GM18511 (cell line): Measurements from ENCODE around the gene DPYSL5.
A peak's percentile ranks its signal among the peaks of the same experiment; 100 is the strongest.

Experiments used
- ATAC-seq: cut with Tn5 transposase; IDR thresholded peaks from one replicate; pipeline ENCODE4 v1.9.1; 2021; ENCODE audit warnings: mild to moderate bottlenecking, moderate library complexity; ENCODE audit not compliant: unreplicated experiment

DPYSL5 gene

GRCh38 chr2:26898480-26899078 is 50.6 kb downstream of the DPYSL5 start:
- ATAC-seq, result no peak

GRCh38 chr2:26899500-26900164 is 51.7 kb downstream of the DPYSL5 start:
- ATAC-seq, result no peak

GRCh38 chr2:26900831-26901321 is 52.9 kb downstream of the DPYSL5 start:
- ATAC-seq, result no peak

GRCh38 chr2:26901326-26902183 is 53.6 kb downstream of the DPYSL5 start:
- no peak for ATAC-seq

GRCh38 chr2:26903676-26904075 is 55.7 kb downstream of the DPYSL5 start:
- ATAC-seq, result no peak

GRCh38 chr2:26904839-26905238 is 56.9 kb downstream of the DPYSL5 start:
- peak; percentile 78 for ATAC-seq

GRCh38 chr2:26905341-26906198 is 57.6 kb downstream of the DPYSL5 start:
- ATAC-seq, result no peak

- ATAC-seq, result no peak
Observed at GRCh38 chr2:26907416-26907815, 59.5 kb downstream of the DPYSL5 start.

GRCh38 chr2:26910176-26910575 is 62.2 kb downstream of the DPYSL5 start:
- no peak for ATAC-seq

- no peak for ATAC-seq
Observed at GRCh38 chr2:26911911-26912861, 64.3 kb downstream of the DPYSL5 start.

- ATAC-seq, result no peak
Observed at GRCh38 chr2:26913606-26913998, 65.7 kb downstream of the DPYSL5 start.

- ATAC-seq, result no peak
Observed at GRCh38 chr2:26913999-26914658, 66.2 kb downstream of the DPYSL5 start.

GRCh38 chr2:26914659-26915310 is 66.9 kb downstream of the DPYSL5 start:
- no peak for ATAC-seq

GRCh38 chr2:26915316-26915715 is 67.4 kb downstream of the DPYSL5 start:
- ATAC-seq, result no peak

- no peak for ATAC-seq
Observed at GRCh38 chr2:26916128-26916692, 68.3 kb downstream of the DPYSL5 start.

GRCh38 chr2:26917135-26917836 is 69.4 kb downstream of the DPYSL5 start:
- ATAC-seq, result no peak

GRCh38 chr2:26921323-26921722 is 73.4 kb downstream of the DPYSL5 start:
- no peak for ATAC-seq
